Measurements from ENCODE around the gene COL28A1. TPM values are rescaled to one million over a fixed set of nuclear protein-coding genes. Genes with fewer than 3 reads are reported as not detected.

COL28A1 gene
- total RNA-seq, 1 experiment from 2014 or later: 2.2 TPM

GRCh38 chr7:7417851-7418250 is 117.8 kb downstream of the COL28A1 start:
- H4K20me1 ChIP-seq (ENCODE audit: insufficient read depth): no peaks in the 10 kb centered on the region
- BruUV-seq (replicated peaks): no TSS peak
- no peak overlapping the region for H3K4me2 ChIP-seq
- H3K9me2 ChIP-seq (ENCODE audit: insufficient read depth): no peaks in the 10 kb centered on the region
- no peaks in the 10 kb centered on the region for H3K9me3 ChIP-seq (ENCODE audit: insufficient read depth, low read depth)
- no peaks in the 10 kb centered on the region for H3K27me3 ChIP-seq (ENCODE audit: insufficient read depth, low read depth)
- H3K27ac ChIP-seq: no peak overlapping the region
- peaks cover 36% of the 10 kb centered on the region for H3K4me1 ChIP-seq (replicated peaks; ENCODE audit: insufficient read depth)
- no peak for DNase-seq
- CTCF ChIA-PET: interaction anchor here (1.1 kb wide), 1 partner anchor 315 kb away, joined by 7 read pairs; no protein-coding TSS in a partner anchor
- intact Hi-C loops (cut with micrococcal nuclease; ENCODE audit: unreplicated experiment): loop anchor here (10.0 kb wide), 1 partner anchor 153 kb away; no protein-coding TSS in a partner anchor
- no peaks in the 10 kb centered on the region for H3K79me2 ChIP-seq (ENCODE audit: low read depth)
- TF ChIP-seq CTCF (conservative IDR thresholded peaks at IDR 0.05): no peak
- no peak for TF ChIP-seq EZH2 (IDR thresholded peaks at IDR 0.05; ENCODE audit: low read depth)
- H2AFZ ChIP-seq: no peak overlapping the region
- H3F3A ChIP-seq (ENCODE audit: insufficient read depth, low read depth): peaks cover 18% of the 10 kb centered on the region
- no peak overlapping the region for H3K4me3 ChIP-seq
- POLR2A ChIA-PET (ENCODE audit: unreplicated experiment): no interaction called here
- H3K36me3 ChIP-seq (ENCODE audit: low read depth): no peaks in the 10 kb centered on the region

- CTCF ChIA-PET: interaction anchor here (0.5 to 1.1 kb wide), 2 partner anchors 273 to 315 kb away, joined by 5 to 7 read pairs; no protein-coding TSS in a partner anchor
- TF ChIP-seq EZH2 (IDR thresholded peaks at IDR 0.05; ENCODE audit: low read depth) (no peak), CTCF (conservative IDR thresholded peaks at IDR 0.05) (no peak)
Observed at GRCh38 chr7:7417414-7417813, 118.3 kb downstream of the COL28A1 start.

GRCh38 chr7:7416031-7416858 is 119.4 kb downstream of the COL28A1 start:
- Histone ChIP-seq H3K27me3 (ENCODE audit: insufficient read depth, low read depth) (no peaks in the 10 kb centered on the region), H3K9me3 (ENCODE audit: insufficient read depth, low read depth) (no peaks in the 10 kb centered on the region), H3K4me3 (no peak overlapping the region), H3F3A (ENCODE audit: insufficient read depth, low read depth) (peaks cover 18% of the 10 kb centered on the region), H3K4me1 (replicated peaks; ENCODE audit: insufficient read depth) (peaks cover 36% of the 10 kb centered on the region), H3K4me2 (peak overlapping the region; percentile 42), H4K20me1 (ENCODE audit: insufficient read depth) (no peaks in the 10 kb centered on the region), H3K36me3 (ENCODE audit: low read depth) (no peaks in the 10 kb centered on the region), H3K79me2 (ENCODE audit: low read depth) (no peaks in the 10 kb centered on the region), H3K9me2 (ENCODE audit: insufficient read depth) (no peaks in the 10 kb centered on the region), H3K27ac (peak overlapping the region; percentile 84), H2AFZ (no peak overlapping the region; the same call in 1 of the 2 replicates)
- DNase-seq: peak; percentile 87 to 100
- no peak for TF ChIP-seq EZH2 (IDR thresholded peaks at IDR 0.05; ENCODE audit: low read depth)
- no peak for TF ChIP-seq CTCF (conservative IDR thresholded peaks at IDR 0.05)
- BruUV-seq (replicated peaks): no TSS peak
- CTCF ChIA-PET: interaction anchor here (0.6 to 1.5 kb wide), 6 partner anchors 61 to 553 kb away, joined by 3 to 4 read pairs (median 3); partner anchors contain the start of gene C1GALT1
- intact Hi-C loops (cut with micrococcal nuclease; ENCODE audit: unreplicated experiment): loop anchor here (1.0 to 10.0 kb wide), 7 partner anchors 62 to 317 kb away; partner anchors contain the start of genes C1GALT1, MIOS and UMAD1
- POLR2A ChIA-PET (ENCODE audit: unreplicated experiment): interaction anchor here (0.5 to 1.0 kb wide), 4 partner anchors 144 to 1529 kb away, joined by 3 to 15 read pairs (median 8); no protein-coding TSS in a partner anchor

More at GRCh38 chr7:7417414-7417813, 118.3 kb downstream of the COL28A1 start:
- no peaks in the 10 kb centered on the region for H3K36me3 ChIP-seq (ENCODE audit: low read depth)
- no TSS peak for BruUV-seq (replicated peaks)
- no peak overlapping the region for H3K4me2 ChIP-seq
- peaks cover 36% of the 10 kb centered on the region for H3K4me1 ChIP-seq (replicated peaks; ENCODE audit: insufficient read depth)
- H3K9me2 ChIP-seq (ENCODE audit: insufficient read depth): no peaks in the 10 kb centered on the region
- no peaks in the 10 kb centered on the region for H4K20me1 ChIP-seq (ENCODE audit: insufficient read depth)
- H3K79me2 ChIP-seq (ENCODE audit: low read depth): no peaks in the 10 kb centered on the region
- no peak overlapping the region for H3K4me3 ChIP-seq
- no peaks in the 10 kb centered on the region for H3K9me3 ChIP-seq (ENCODE audit: insufficient read depth, low read depth)
- H2AFZ ChIP-seq: no peak overlapping the region
- intact Hi-C loops (cut with micrococcal nuclease; ENCODE audit: unreplicated experiment): loop anchor here (10.0 kb wide), 1 partner anchor 153 kb away; no protein-coding TSS in a partner anchor
- DNase-seq: no peak
- no peaks in the 10 kb centered on the region for H3K27me3 ChIP-seq (ENCODE audit: insufficient read depth, low read depth)
- peaks cover 18% of the 10 kb centered on the region for H3F3A ChIP-seq (ENCODE audit: insufficient read depth, low read depth)
- no peak overlapping the region for H3K27ac ChIP-seq
- POLR2A ChIA-PET (ENCODE audit: unreplicated experiment): interaction anchor here (0.6 kb wide), 1 partner anchor 213 kb away, joined by 5 read pairs; no protein-coding TSS in a partner anchor
